Measurements from ENCODE around the gene ATP1B1.
A peak's percentile ranks its signal among the peaks of the same experiment; 100 is the strongest.
"Not testable (repeated sequence)": the region's sequence is repeated elsewhere in the genome, so short reads cannot be mapped to it uniquely, and the experiment has no call there.

The ATP1B1 gene

DNA sequence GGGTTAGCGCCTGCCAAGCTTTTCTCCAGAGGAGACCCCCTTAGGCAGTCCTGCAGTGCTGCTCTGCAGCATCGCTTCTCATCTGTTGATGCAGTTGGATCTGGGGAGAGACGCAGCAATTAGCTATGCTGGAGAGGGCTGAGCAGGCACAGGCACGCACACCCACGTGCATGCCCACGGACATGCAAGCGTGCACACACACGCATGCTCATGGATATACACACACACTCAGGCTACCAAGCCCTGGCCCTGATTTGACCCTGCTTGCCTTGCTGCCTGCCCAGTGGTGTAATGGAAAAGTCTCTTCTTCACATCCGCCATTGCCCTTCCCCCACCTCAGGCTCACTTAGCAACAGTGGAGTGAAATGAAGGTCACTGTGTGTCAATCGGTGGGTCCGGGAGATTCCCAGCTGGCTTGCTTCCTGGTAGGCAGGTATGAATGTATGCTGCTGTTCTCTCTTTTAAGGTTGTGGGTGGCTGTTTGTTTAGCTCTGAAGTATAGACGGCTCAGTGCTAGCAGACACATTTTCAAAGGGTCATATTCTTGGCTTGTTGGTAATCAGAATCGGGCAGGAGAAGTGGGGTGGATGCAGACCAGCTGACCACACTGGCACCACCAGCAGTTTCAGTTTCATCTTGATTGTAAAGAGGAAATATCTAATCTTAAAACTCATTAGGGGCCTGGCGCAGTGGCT is 9.5 kb downstream of the ATP1B1 start:
- no peak for DNase-seq (ENCODE audit: low spot score)

DNA sequence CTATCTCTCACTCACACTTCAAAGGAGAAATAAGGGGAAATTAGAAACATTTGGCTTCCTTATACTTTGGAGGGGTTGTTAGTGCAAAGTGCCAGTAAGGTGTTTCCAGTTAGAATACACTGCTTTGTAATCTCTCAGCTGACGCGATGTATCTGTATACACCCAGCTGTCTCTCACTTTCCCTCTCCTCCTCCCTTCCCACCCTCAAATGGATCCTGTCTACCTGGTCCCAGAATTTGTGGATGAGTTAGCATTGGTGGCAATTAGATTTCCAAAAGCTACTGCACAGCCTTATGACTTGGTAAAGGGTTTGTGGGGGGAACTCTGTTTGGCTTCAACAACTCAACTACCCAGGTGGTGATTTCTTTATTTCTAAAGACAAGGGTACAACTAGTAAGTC is 10.5 kb downstream of the ATP1B1 start:
- DNase-seq (ENCODE audit: low spot score): no peak

DNA sequence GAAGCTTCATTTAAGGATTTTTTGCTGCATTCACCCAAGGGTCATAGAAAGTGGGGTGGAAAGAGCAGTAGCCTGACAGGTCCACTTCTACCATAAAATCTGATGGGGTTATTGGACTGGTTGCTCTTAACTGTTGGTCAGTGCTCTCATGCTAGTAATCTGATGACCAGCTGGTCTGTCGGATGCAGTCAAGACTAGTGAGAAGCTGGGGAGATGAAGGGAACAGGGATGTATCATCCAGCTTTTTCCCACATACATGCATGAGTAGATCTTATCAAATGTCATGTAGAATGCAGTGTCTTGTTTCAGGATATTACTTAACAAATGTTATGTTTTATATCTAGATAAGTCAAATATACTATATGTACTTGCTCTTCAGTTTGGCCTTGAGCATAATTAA is 11.1 kb downstream of the ATP1B1 start:
- DNase-seq (ENCODE audit: low spot score): no peak

DNA sequence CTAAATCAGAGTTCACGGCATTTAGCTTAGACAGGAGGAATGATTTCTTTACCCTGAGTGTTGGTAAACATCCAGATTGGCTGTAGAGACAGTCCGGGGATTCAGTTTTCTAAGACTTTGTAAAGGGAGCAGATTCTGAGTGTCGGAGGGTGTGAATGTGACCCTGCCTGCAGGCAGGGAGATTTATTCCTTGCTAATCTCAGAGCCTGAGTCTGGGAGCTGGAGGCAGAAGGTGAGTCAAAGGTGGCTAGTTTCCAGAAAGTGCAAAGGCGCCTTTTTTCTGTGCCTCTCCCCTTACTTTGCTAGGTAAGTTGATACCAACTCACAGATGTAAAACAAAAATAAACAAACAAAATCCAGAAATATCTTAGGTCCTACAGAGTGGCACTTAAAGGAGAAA is 11.7 kb downstream of the ATP1B1 start:
- DNase-seq (ENCODE audit: low spot score): no peak

DNA sequence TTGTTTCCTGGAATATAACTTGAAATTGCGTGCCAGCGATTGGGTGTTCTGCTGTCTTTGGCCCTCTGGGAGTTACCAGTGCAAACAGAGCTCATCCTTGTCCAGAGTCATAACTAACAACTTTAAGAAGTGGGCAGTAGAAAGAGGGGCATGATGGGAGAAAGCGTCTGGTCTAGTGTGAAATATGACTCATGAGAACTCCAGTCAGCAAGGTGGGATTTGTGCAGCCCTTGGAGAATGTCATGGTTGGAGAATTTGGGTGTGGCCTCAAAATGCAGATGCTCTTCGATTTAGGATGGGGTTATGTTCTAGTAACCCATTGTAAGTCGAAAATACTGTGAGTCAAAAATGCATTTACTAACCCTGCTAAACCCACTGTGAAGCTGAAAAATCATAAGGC is 12.9 kb downstream of the ATP1B1 start:
- peak; percentile 34 for DNase-seq (ENCODE audit: low spot score)

DNA sequence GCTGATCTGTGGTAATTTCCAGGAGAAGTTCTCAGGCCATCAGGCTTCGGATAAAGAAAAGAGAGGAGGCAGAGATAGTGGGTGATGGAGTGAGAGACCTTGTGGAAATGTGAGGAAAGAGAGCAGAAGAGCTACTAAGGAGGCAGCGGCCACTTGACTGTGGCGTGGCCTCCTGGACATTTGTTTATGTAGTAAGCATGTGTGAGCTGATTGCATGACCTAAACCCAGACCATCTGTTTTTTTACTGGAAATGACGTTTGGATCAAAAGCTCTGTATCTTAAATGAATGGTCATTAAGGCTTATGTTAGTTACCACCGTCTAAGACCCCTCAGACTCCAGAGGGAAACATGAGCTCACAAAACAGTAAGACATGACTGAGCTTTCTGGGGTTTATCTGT is 13.6 kb downstream of the ATP1B1 start:
- DNase-seq (ENCODE audit: low spot score): no peak

DNA sequence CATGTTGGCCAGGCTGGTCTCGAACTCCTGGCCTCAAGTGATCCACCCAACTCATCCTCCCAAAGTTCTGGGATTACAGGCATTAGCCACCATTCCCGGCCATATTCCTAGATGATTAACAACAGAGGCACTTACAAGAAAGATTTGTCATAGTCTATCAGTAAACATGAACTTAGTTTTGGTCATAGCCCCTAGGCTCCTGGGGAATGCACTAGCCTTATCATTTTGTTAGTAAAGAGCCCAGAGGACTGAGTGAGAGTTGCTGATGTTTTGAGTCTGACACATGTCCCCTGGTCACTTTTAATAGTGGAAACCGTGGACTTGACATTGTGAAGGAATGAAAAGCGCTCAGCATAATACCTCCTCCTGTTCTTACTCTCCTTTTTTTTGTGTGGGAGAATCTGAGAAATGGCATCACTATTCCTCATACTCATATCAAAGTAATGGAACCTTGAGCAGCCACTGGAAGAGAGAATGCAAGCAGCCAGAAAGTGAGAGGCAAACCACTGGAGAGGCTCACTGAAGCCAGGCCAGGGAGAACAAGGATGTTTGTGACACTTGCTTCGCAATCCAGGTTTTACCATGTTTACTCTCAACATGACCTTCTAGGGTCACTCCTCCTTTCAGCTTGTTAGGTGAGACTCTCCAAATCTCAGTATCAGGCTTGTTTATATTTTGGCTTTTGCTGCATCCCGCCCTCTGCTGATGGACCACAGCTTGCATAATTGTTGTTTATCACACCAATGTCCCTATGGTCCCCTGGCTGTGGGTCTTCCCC is 14.8 kb downstream of the ATP1B1 start:
- no peak for DNase-seq (ENCODE audit: low spot score)

DNA sequence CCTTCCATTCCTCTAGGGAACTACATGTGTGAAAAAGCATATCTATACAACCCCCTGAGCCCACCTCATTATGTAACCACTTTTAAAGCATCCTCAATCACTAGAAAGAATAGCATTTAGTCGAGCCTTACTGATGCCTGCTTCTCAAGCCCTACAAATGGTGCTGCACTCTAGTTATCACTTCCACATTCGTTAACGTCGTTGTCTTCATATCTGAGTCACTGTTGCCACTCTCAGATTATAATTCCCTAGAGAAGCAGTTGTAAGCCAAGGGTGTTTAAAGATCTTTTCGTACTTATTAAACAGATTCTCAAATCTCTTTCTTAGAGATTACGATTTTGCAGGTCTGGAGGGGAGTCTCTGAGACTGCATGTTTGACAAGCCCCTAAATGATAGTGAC is 16.5 kb downstream of the ATP1B1 start:
- DNase-seq (ENCODE audit: low spot score): no peak

DNA sequence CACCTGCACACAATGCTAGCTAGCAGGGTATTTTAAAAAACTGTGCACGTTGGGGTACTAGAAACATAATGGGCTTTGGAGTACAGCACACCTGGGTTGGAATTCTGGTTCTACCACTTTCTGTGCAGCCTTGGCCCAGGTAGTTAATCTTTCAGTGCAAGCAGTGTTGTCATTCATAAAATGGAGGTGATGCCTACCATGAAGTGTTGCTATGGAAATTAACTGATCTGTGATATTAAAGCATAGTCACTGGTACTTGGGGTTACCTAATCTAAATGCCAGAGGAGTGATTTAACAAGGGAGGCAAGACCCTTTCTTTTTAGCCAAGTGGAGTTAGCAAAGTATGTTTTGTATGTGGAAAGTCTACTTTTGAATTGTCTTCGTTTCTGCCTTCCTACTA is 18.0 kb downstream of the ATP1B1 start:
- no peak for DNase-seq (ENCODE audit: low spot score)

DNA sequence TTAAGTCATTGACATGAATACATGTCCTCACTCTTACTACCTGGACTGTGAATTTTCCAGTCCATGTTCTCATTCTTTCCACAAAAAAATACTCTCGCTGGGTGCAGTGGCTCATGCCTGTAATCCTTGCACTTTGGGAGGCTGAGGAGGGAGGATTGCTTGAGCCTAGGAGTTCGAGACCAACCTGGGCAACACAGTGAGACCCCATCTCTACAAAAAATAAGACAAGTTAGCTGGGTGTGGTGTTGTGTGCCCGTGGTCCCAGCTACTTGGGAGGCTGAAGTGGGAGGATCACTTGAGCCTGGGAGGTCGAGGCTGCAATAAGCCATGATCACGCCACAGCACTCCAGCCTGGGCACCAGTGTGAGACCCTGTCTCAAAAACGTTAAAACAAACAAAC is 19.1 kb downstream of the ATP1B1 start:
- DNase-seq (ENCODE audit: low spot score): not testable (repeated sequence)

DNA sequence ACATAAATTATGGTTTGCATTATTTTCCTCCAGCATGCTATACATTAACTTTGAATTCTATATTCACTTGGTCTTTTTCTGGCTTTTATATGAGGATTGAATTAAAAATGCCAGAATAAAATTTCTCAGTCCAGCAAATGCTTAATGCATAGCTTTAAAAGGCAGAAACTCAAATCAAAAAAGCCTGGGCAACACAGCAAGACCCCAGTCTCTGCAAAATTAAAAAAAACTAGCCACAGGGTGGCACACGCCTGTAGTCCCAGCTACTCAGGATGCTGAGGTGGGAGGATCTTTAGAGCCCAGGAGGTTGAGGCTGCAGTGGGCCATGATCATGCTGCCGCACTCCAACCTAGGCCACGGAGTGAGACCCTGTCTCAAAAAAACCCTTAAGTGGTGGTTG is 19.8 kb downstream of the ATP1B1 start:
- DNase-seq (ENCODE audit: low spot score): no peak

DNA sequence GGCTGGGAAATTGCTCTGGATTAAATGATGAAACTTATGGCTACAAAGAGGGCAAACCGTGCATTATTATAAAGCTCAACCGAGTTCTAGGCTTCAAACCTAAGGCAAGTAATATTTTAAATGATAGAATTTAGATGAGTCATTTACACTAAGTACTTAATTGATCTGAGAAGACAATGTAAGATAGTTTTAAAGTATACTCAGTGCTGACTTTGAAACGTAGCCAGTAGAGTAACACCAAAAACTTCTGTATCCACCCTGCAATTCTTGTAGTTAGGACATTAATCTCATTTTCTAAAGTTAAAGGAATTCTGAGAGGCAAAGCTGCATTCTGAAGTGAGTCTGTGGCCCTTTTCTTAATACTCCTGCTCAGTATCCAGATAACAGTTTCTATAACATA is 20.8 kb downstream of the ATP1B1 start:
- DNase-seq (ENCODE audit: low spot score): no peak

DNA sequence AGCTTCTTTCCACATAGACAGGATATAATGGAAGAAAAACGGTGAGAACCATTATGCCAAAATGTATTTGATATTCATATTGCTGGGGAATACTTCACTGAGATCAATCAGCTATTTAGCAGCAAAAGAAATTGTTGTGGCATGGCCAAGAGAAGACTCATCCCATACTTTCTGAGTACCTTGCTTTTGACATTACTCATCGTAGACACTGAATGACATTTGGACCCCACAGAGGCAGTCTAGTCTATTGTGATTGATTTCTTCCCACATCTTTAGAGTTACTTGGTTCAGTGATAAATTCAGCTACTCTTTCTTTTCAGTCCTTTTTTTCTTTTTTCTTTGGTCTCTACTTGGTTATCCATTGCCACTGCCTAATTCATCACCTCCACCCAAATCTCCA is 22.1 kb downstream of the ATP1B1 start:
- no peak for DNase-seq (ENCODE audit: low spot score)

DNA sequence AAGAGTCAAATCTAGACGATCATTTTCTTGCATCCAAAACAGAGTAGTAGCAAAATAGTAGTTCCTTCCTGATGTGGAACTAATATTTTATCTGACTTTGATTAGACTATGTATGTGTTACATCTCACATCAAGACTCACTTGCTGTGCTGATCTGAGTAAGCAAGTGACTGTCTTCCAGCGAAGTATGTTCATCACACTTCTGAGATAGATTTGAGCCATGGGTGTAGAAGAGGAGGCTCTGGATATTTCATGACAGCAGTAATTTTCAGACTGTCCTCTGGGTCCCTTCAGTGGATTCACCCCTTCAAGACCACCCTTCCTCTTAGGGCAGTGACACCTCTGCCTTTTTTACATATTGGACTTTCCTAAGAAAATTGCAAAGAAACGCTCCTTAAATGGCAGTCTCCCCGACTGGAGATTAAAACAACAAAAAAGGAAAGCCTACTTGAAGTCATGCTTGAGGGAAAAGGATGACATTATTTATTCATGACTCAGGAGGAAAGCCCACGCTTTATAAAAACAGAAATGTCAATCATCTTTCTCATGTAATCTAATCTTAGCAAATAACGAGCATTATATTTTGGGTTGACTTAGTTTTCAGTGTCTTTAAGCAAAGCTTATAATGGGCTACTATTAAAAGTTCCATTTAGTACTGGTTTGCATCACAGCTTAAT is 22.8 kb downstream of the ATP1B1 start:
- no peak for DNase-seq (ENCODE audit: low spot score)

DNA sequence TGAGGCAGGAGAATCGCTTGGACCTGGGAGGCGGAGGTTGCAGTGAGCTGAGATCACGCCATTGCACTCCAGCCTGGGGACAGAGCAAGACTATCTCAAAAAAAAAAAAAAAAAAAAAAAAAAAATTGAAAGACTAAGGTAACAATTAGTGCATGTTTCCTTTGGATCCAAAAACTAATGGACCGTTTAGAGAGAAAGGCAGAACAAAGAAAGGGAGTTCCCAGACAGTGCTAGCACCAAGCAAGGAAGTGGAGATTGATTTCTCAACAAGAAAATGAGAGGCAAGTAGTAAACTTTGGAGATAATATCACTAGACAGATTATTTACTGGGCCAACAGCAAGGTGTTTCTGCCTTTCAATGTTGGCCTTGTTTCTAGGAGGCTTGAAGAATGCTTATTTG is 24.2 kb downstream of the ATP1B1 start:
- no peak for DNase-seq (ENCODE audit: low spot score)

DNA sequence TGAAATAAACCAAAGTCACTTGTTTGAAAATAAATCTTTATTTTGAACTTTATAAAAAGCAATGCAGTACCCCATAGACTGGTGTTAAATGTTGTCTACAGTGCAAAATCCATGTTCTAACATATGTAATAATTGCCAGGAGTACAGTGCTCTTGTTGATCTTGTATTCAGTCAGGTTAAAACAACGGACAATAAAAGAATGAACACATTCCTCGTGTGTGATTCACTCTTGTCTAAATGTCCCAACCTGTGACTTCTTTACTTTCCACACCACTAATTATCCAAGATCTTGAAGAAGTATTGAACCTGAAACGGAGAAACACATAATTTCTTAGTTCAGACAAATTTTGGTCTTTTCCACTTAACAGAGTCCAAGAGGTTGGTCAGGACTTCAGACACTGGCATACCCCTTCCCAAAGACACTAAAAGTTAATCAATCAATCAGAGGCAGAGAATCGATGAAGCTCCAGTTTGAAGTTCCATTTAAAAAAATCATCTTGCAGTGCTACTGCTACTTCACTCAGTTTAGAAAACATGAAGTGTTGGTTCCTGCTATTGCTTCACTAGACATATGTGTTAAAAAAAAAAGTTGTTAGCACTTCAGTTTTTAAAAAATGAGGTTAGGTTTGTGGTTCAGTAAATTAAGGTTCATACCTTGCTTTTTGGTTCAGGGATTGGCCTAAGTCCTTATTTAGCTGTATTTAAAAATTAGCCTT is 26.2 kb downstream of the ATP1B1 start:
- DNase-seq (ENCODE audit: low spot score): no peak

DNA sequence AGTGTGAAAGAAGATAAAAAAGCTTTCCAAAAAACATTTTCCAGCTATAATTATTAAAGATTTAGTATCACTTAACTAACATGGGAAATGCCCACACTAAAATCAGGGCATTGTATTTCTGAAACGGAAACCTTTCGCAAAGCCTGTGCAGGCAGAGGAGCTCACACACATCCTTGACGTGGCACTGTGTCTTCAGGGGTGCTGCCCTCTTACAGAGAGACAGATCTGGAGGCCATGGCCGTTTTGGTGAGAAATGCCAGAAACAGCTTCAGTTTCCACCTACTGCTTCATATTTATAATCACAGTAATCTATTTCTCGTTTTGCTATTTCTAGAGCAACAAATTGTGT is 26.7 kb downstream of the ATP1B1 start:
- no peak for DNase-seq (ENCODE audit: low spot score)

DNA sequence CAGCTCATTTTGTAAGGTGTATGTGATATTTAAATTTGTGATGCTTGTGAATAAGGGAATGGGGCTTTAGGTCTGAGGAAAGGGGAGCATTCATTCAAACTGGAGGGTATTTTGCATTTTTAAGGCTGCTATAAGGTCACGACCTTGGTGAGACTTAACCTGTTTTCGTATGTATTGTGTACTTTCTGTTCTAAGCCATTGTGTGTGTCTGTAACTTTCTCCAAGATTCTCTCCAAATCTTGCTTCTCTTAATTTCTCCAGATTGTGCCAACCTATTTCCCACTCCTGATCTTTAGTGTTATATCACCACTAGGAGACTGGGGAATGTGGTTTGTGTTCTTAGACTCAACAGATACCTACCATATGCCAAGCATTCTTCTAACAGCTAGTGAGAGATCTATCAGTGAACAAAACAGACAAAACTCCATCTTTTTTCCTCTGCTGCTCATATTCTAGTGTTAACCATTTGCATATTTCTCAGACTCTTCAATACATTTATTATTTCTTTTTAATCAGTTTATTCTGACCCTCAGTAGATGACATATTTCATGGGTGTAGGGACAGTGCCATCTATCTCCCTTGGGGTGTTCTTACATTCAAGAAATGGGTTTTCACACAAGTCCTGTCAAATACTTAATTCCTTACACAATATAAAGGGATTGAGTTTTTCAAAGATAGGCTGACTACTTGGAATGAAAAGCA is 27.5 kb downstream of the ATP1B1 start:
- no peak for DNase-seq (ENCODE audit: low spot score)

DNA sequence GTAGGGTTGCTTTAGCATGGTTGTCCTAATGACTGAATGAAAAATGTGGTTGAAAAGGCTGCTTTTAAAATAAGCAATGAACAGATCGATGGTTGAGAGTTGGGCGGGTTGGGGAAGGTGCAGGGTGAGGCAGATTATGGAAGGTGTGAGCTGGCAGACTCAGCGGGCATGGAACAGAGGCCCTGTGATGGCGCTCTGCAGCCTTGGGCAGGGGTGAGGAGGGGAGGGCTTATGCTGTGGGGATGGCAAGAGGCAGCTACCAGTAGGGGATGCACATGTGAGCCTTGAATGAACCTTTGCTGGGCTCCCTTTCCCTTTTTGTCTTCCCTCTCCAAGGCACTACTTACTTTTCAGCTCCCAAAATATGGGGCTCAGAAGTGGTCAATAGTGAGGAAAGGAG is 30.9 kb downstream of the ATP1B1 start:
- DNase-seq (ENCODE audit: low spot score): no peak

DNA sequence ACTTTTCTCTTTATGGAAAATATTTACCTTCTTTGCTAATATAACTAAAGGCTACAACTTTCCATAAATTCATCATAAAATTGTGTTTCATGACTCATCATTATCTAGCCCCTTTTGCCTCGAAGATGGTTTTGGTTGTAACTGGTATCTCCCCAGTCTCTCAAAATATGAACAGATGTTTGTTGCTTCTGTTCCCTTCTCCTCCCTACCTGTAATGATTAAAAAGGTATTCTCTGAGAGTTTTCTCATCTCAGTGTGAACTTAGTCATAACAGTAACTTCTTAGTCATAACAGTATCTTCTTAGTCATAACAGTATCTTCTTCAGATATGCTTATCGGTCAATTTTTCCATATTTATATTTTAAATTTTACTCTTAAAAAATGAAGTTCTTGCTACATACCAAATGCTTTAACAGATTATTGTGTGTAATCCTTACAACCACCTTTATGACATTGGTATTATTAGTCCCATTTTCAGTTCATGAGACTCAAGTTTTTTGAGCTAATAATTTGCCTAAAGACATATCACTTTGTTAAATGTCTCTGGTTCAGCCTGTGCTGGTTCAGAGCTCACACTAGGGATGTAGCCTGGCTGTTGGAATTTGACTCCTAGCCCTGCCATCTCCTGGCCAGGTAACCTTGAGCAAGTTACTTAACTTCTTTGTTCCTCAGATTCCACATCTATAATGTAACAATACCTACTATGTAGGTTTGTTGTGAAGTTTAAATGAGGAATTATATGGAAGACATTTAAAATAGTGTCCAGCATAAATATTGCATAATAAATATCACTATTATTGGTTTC is 32.6 kb downstream of the ATP1B1 start:
- no peak for DNase-seq (ENCODE audit: low spot score)

DNA sequence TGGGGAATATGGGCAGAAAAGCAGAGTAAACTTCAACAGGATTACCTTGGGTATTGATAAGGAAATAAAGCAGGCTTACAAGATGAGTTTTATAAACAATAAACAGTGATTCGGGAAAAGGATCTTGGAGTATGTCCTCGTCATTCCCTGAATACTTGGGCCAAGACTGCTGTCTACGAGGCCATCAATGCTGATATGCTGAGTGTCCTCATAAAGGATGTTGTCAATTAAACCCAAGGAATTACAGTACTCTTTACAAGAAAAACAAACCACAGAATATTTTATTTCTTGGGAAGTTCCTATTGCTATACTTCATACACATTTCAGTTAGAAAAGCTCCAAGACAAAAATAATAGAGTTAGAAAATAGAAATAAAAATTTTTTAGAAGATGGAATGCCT is 34.9 kb downstream of the ATP1B1 start:
- DNase-seq (ENCODE audit: low spot score): no peak
